Thyroid gland (tissue), 4 donors: ENCODE measurements around the gene TLE1.

Experiments
- CTCF ChIP-seq, 6 experiments: fragments of 200-600 bp in 3 of 6; fragments of 450-650 bp in 3 of 6; sonication (generic) in 3 of 6; IDR thresholded peaks; one replicate each; pipeline ENCODE4 v1.5.1; 2016 to 2019; ENCODE audit warnings: antibody characterized with exemption in 6 of 6, mild to moderate bottlenecking in 2 of 6, inconsistent platforms in 1 of 6, moderate library complexity in 1 of 6
- POLR2A ChIP-seq, 2 donors: fragments of 450-650 bp; IDR thresholded peaks; one replicate each; pipeline ENCODE4 v1.6.1; 2017; ENCODE audit warnings: antibody characterized with exemption in 2 of 2, mild to moderate bottlenecking in 2 of 2, moderate library complexity in 1 of 2

DNA sequence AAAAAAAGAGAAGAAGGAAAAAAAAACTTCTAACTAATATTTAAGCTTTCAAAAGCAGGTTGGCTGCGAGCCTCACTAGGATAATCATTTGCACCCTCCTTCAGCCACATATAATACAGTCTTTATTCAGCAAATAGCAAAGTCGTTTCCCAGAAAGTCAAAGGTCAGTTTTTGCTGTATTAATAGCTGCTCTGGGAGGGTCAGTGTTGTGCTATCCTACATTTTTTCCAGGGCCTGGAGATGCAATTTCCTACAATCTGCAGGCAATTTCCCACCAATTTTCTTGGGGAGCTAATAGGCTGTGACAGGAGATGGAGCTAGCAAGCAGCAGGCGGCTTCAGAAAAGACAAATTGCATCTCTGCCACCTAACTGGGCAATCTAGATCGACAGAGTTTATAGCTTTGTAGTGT lies 136.8 kb downstream of the TLE1 start:
- TF ChIP-seq CTCF (IDR thresholded peaks at IDR 0.05) (no peak), POLR2A (IDR thresholded peaks at IDR 0.05) (no peak)
